Measurements from ENCODE around the gene RABL6. TPM values are rescaled to one million over a fixed set of nuclear protein-coding genes. Genes with fewer than 3 reads are reported as not detected.

Gene RABL6
- total RNA-seq, 2 experiments from 2014 or later, result 113 to 123 TPM

- peaks cover 2% of the 10 kb centered on the region for H3K4me1 Mint-ChIP-seq
- CTCF ChIA-PET, result interaction anchor here (1.3 to 2.8 kb wide), 2 partner anchors 20 to 21 kb away, joined by 3 to 8 read pairs; partner anchors contain the start of gene AJM1
- DNase-seq (no peak), ATAC-seq (no peak)
- H3K4me3 Mint-ChIP-seq, result no peak overlapping the region
- H3K36me3 Mint-ChIP-seq, result peaks cover 8% of the 10 kb centered on the region
- H3K27ac Mint-ChIP-seq, result no peak overlapping the region
- H3K27me3 Mint-ChIP-seq, result no peaks in the 10 kb centered on the region
- H3K9me3 Mint-ChIP-seq (ENCODE audit: low read depth), result no peaks in the 10 kb centered on the region
These were observed 14.2 kb downstream of the RABL6 start for GRCh38 chr9:136821826-136822544.

DNA sequence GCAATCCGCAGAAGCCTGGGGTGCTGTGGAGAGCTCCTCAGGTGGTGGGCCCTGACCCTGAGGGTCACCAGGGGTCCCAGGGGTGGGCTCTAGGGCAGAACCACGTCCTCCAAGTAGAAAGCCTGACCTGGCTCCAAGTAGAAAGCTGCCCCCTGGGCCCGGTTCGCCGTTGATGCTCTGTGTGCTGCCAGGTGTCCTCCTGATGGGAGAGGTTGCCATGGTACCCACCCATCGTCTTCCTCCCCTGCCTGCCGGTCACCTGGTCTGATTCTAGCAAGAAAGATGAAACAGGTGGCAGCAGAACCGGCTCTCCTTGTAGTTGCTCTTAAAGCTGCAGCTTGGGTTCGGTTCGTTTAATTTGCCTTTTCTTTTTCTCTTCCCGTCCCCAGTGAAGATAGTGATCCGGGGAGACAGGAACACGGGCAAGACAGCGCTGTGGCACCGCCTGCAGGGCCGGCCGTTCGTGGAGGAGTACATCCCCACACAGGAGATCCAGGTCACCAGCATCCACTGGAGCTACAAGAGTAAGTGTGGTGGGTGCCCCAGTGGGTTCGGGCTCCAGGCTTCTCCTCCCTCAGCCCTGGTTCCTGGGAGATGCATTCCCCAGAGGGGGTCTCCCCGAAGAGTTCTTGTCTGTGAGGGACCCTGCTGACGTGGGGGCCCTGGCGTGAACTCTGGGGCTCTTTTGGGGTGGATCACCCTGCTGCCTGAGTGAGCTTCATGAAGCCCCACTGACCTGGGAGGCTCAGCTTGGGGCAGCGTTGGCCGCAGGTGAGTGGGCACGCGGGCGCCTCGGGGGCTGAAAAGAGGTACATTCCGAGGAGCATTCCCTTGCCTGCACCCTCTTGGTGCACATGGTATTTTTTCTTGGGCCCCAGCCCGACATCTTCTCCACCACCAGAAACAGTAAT, 15.6 kb downstream of the RABL6 start:
- H3K4me3 Mint-ChIP-seq, result no peak overlapping the region
- no peaks in the 10 kb centered on the region for H3K9me3 Mint-ChIP-seq (ENCODE audit: low read depth)
- CTCF ChIA-PET, result interaction anchor here (0.7 to 2.8 kb wide), 6 partner anchors 8 to 263 kb away, joined by 3 to 8 read pairs (median 4); partner anchors contain the start of genes AJM1 and MAN1B1
- DNase-seq (no peak), ATAC-seq (no peak)
- no peaks in the 10 kb centered on the region for H3K27me3 Mint-ChIP-seq
- H3K4me1 Mint-ChIP-seq, result no peaks in the 10 kb centered on the region
- H3K27ac Mint-ChIP-seq, result no peak overlapping the region
- H3K36me3 Mint-ChIP-seq, result peaks cover 6% of the 10 kb centered on the region

DNA sequence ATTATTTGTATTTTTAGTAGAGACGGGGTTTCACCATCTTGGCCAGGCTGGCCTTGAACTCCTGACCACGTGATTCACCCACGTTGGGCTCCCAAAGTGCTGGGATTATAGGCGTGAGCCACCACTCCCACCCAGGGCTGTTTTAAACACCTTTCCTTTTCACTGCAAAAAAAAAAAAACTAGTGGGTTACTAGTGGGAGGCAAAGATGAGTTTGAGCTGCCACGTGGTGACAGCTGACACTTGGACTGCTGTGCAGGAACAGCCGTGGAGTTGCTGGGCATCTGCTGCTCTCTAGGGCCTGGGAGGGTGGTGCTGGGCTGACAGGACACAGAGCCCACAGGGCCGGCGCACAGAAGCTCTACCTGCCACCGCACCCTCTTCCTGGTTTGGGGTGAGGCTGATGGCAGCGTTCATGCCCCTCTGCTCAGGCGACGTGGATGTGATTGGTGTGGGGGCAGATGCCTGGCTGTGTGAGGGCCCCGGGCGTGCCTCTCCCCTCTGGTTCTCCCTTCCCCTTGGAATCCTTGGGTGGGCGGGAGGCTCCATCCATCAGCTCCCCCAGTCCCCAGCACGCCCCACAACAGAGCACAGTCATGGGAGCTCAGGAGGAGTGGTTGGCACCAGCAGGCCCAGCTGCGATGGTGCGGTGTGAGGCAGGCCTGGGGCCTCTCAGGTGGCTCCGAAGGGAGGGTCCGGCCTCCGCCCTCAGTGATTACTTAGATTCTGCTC, 16.9 kb downstream of the RABL6 start:
- H3K36me3 Mint-ChIP-seq, result peaks cover 2% of the 10 kb centered on the region
- DNase-seq, result no peak
- ATAC-seq, result no peak
- CTCF ChIA-PET, result interaction anchor here (0.9 to 2.1 kb wide), 3 partner anchors 9 to 211 kb away, joined by 4 to 5 read pairs (median 5); no protein-coding TSS in a partner anchor
- H3K27me3 Mint-ChIP-seq, result no peaks in the 10 kb centered on the region
- no peak overlapping the region for H3K27ac Mint-ChIP-seq
- no peaks in the 10 kb centered on the region for H3K4me1 Mint-ChIP-seq
- no peaks in the 10 kb centered on the region for H3K9me3 Mint-ChIP-seq (ENCODE audit: low read depth)
- no peak overlapping the region for H3K4me3 Mint-ChIP-seq

DNA sequence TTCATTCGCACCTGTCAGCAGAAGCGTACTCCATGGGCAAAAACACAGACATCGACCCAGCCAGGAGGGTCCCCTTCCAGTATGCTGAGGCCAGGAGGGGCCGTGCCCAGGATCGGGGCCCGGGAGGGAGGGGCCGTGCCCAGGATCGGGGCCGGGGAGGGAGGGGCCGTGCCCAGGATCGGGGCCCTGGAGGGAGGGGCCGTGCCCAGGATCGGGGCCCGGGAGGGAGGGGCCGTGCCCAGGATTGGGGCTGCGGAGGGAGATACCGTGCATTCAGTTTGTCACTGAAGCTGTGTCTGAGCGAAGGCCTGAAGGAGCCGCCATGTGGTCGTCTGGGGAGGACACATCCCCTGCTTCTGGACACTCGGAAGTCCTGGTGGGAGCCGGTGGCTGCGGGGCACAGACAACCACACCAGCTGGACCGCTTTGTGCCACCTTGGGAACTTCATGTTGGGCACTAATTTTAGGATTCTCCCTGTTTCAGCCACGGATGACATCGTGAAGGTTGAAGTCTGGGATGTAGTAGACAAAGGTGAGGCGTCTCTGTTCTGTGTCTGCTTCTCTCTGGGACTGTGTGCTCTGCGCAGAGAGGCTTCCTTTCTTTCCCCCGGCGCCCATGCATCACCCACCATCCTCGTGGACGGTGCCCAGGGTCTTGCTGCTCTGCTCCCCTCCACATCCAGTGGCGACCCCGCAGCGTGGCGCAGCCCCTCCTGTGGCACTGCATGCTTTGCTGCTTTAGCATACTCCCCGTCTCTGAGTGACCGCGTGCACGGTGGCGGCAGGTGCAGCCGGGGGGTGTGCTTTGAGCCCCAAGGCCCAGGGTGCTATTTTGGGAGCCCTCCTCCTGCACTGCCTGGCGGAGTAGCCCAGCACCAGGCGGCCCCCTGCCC, 17.8 kb downstream of the RABL6 start:
- Mint-ChIP-seq H3K27me3 (no peaks in the 10 kb centered on the region), H3K4me1 (no peaks in the 10 kb centered on the region), H3K36me3 (peaks cover 2% of the 10 kb centered on the region), H3K9me3 (ENCODE audit: low read depth) (no peaks in the 10 kb centered on the region), H3K4me3 (no peak overlapping the region), H3K27ac (no peak overlapping the region)
- DNase-seq (no peak), ATAC-seq (no peak)
- CTCF ChIA-PET, result interaction anchor here (2.1 kb wide), 2 partner anchors 10 to 210 kb away, joined by 5 read pairs; no protein-coding TSS in a partner anchor

- DNase-seq (no peak), ATAC-seq (no peak)
- H3K4me3 Mint-ChIP-seq, result no peak overlapping the region
- peaks cover under 1% of the 10 kb centered on the region for H3K36me3 Mint-ChIP-seq
- no peaks in the 10 kb centered on the region for H3K9me3 Mint-ChIP-seq (ENCODE audit: low read depth)
- no peaks in the 10 kb centered on the region for H3K4me1 Mint-ChIP-seq
- H3K27ac Mint-ChIP-seq, result no peak overlapping the region
- no peaks in the 10 kb centered on the region for H3K27me3 Mint-ChIP-seq
- CTCF ChIA-PET, result no interaction called here
These were observed 18.4 kb downstream of the RABL6 start for GRCh38 chr9:136826188-136826541.

- Mint-ChIP-seq H3K36me3 (peaks cover 2% of the 10 kb centered on the region), H3K4me1 (no peaks in the 10 kb centered on the region), H3K9me3 (ENCODE audit: low read depth) (no peaks in the 10 kb centered on the region), H3K4me3 (no peak overlapping the region), H3K27ac (no peak overlapping the region), H3K27me3 (no peaks in the 10 kb centered on the region)
- CTCF ChIA-PET, result interaction anchor here (1.1 kb wide), 1 partner anchor 220 kb away, joined by 3 read pairs; no protein-coding TSS in a partner anchor
- DNase-seq (no peak), ATAC-seq (no peak)
These were observed 19.2 kb downstream of the RABL6 start for GRCh38 chr9:136826703-136827582.

DNA sequence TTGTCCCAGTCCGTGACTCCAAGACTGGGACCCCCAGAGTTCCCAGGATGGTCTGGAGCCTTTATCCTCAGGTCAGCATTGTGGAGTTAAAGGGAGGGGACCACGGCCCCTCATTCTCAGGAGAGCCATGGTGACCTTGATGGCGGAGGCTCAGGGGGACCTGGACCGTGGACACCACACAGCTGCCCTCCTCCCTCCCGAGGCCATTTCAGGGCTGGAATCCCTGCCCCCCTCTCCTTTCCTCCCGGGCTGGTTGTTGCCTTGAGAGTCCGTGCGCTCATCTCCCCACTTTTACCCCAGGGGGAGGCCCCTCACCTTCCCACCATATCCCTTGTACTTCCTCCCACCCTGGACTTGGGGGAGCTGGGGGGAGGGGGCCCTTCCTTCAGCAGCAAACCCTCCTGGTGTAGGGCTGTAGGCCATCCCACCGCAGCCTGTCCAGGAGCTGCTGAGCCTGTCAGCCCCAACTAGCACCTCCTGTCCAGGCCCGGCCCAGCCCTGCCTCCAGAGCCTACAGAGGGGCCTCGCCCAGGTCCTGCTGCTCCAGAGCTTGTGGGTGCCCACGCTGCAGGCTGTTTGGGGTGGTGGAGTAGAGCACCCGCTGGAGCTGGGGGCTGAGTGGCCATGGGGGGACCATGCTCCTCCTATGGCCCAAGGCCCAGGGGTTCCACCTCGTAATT, 20.2 kb downstream of the RABL6 start:
- H3K27me3 Mint-ChIP-seq, result no peaks in the 10 kb centered on the region
- no peak overlapping the region for H3K4me3 Mint-ChIP-seq
- ATAC-seq (no peak), DNase-seq (no peak)
- no peaks in the 10 kb centered on the region for H3K9me3 Mint-ChIP-seq (ENCODE audit: low read depth)
- CTCF ChIA-PET, result interaction anchor here (1.1 kb wide), 1 partner anchor 219 kb away, joined by 3 read pairs; no protein-coding TSS in a partner anchor
- H3K27ac Mint-ChIP-seq, result no peak overlapping the region
- peaks cover 2% of the 10 kb centered on the region for H3K36me3 Mint-ChIP-seq
- no peaks in the 10 kb centered on the region for H3K4me1 Mint-ChIP-seq

GRCh38 chr9:136828474-136829140, 20.9 kb downstream of the RABL6 start:
- Mint-ChIP-seq H3K4me3 (no peak overlapping the region), H3K27ac (no peak overlapping the region), H3K9me3 (ENCODE audit: low read depth) (no peaks in the 10 kb centered on the region), H3K4me1 (no peaks in the 10 kb centered on the region), H3K27me3 (no peaks in the 10 kb centered on the region), H3K36me3 (peaks cover 2% of the 10 kb centered on the region)
- no peak for ATAC-seq
- CTCF ChIA-PET, result no interaction called here
- DNase-seq, result no peak

- Mint-ChIP-seq H3K4me1 (no peaks in the 10 kb centered on the region), H3K27me3 (no peaks in the 10 kb centered on the region), H3K4me3 (no peak overlapping the region), H3K36me3 (peaks cover 2% of the 10 kb centered on the region), H3K9me3 (ENCODE audit: low read depth) (no peaks in the 10 kb centered on the region), H3K27ac (no peak overlapping the region)
- DNase-seq (no peak), ATAC-seq (no peak)
- CTCF ChIA-PET, result interaction anchor here (1.1 kb wide), 1 partner anchor 206 kb away, joined by 3 read pairs; no protein-coding TSS in a partner anchor
These were observed 21.7 kb downstream of the RABL6 start for GRCh38 chr9:136829412-136829811.

DNA sequence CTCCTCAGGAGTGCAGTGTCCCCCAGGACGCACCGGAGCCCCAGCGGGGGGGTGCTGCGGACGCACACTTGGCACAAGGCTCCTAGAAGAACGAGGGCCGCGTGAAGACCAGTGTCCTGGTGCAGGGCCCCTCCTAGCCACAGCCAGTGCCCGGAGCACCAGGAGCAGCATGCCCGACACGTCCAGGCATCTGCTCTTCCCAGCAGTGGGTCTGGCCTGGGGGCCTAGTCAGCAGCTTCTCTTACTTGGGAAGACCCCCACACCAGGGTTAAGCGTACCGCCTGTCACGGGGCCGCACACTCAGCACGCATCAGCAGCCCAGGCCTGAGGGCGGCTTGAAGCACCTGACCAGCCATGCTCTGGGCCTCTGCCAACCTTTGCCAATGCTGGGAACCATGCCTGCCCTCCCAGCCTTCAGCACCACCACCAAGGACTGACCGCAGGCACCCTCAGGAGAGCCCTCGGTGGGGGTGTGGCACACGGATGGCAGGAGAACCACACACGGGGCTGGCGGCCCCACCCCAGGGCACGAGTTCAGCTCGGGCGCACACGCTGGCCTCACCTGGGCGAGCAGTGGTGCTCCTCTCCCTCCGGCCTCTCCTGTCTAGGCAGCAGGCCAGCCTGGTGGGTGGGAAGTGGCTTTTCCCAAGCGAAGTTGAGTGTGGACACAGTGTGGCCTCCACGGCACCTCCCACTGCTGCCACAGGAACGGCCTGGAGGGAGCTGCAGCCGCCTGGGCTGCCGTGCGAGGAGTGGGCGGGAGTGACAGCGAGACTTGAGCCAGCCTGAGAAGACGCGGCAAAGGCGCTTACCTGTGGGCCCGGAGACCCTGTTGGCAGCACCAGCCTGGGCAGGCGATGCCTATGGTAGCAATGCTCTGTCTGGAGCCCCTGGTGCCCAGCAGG, 22.5 kb downstream of the RABL6 start:
- Mint-ChIP-seq H3K4me1 (no peaks in the 10 kb centered on the region), H3K27ac (no peak overlapping the region), H3K4me3 (no peak overlapping the region), H3K9me3 (ENCODE audit: low read depth) (no peaks in the 10 kb centered on the region), H3K36me3 (peaks cover 2% of the 10 kb centered on the region), H3K27me3 (no peaks in the 10 kb centered on the region)
- ATAC-seq (no peak), DNase-seq (no peak)
- CTCF ChIA-PET, result interaction anchor here (1.1 kb wide), 1 partner anchor 205 kb away, joined by 3 read pairs; no protein-coding TSS in a partner anchor

Data from activated CD8-positive, alpha-beta memory T cell treated with anti-CD3 and anti-CD28 coated beads, Interleukin-2, amount 10 ng/mL, durations not matched to agents 7 days and 5 days (primary cell).